ENCODE results near the gene DIABLO. TPM values are rescaled to one million over a fixed set of nuclear protein-coding genes. Genes with fewer than 3 reads are reported as not detected.
"Not testable (repeated sequence)": the region's sequence is repeated elsewhere in the genome, so short reads cannot be mapped to it uniquely, and the experiment has no call there.

The DIABLO gene
- total RNA-seq, 1 donor from 2014 or later, result 78.5 TPM

GRCh38 chr12:122184517-122184916, 41.3 kb downstream of the DIABLO start:
- Mint-ChIP-seq H3K4me3 (peak overlapping the region; percentile 29), H3K9me3 (no peaks in the 10 kb centered on the region), H3K36me3 (ENCODE audit: low read depth) (no peaks in the 10 kb centered on the region), H3K27me3 (ENCODE audit: low read depth) (peaks cover 9% of the 10 kb centered on the region), H3K4me1 (peaks cover 4% of the 10 kb centered on the region), H3K27ac (ENCODE audit: unreplicated experiment) (no peak overlapping the region)
- no peak for TF ChIP-seq CTCF (conservative IDR thresholded peaks at IDR 0.05)
- DNase-seq (ENCODE audit: low read depth, low spot score), result no peak

GRCh38 chr12:122183588-122183940, 42.3 kb downstream of the DIABLO start:
- no peak overlapping the region for H3K27ac Mint-ChIP-seq (ENCODE audit: unreplicated experiment)
- peaks cover 9% of the 10 kb centered on the region for H3K27me3 Mint-ChIP-seq (ENCODE audit: low read depth)
- no peaks in the 10 kb centered on the region for H3K9me3 Mint-ChIP-seq
- no peaks in the 10 kb centered on the region for H3K36me3 Mint-ChIP-seq (ENCODE audit: low read depth)
- peaks cover 4% of the 10 kb centered on the region for H3K4me1 Mint-ChIP-seq
- no peak for DNase-seq (ENCODE audit: low read depth, low spot score)
- TF ChIP-seq CTCF (conservative IDR thresholded peaks at IDR 0.05), result no peak
- H3K4me3 Mint-ChIP-seq, result peak overlapping the region; percentile 62

- DNase-seq (ENCODE audit: low read depth, low spot score), result peak; percentile 35
- Mint-ChIP-seq H3K4me1 (peaks cover 4% of the 10 kb centered on the region), H3K27me3 (ENCODE audit: low read depth) (peaks cover 9% of the 10 kb centered on the region), H3K4me3 (peak within 1 kb of the TSS; percentile 84), H3K9me3 (no peaks in the 10 kb centered on the region), H3K27ac (ENCODE audit: unreplicated experiment) (no peak within 1 kb of the TSS), H3K36me3 (ENCODE audit: low read depth) (no peaks in the 10 kb centered on the region)
- TF ChIP-seq CTCF (conservative IDR thresholded peaks at IDR 0.05), result no peak
Observed at GRCh38 chr12:122182887-122183587, 42.8 kb downstream of the DIABLO start, which contains the start of gene LRRC43. LRRC43 (plus strand) TSS chr12:122183123; CDS start chr12:122183145, 22 bp downstream.

- DNase-seq (ENCODE audit: low read depth, low spot score); H3K27me3 Mint-ChIP-seq (ENCODE audit: low read depth); H3K4me3 Mint-ChIP-seq; H3K36me3 Mint-ChIP-seq (ENCODE audit: low read depth); H3K9me3 Mint-ChIP-seq; H3K4me1 Mint-ChIP-seq; H3K27ac Mint-ChIP-seq (ENCODE audit: unreplicated experiment): not testable (repeated sequence)
Observed at GRCh38 chr12:122176473-122176872, 49.4 kb downstream of the DIABLO start.

GRCh38 chr12:122174155-122174845, 51.6 kb downstream of the DIABLO start, which contains the start of gene IL31:
IL31 (minus strand) TSS chr12:122174221; CDS start chr12:122174172, 49 bp downstream.
- no peaks in the 10 kb centered on the region for H3K9me3 Mint-ChIP-seq
- H3K27ac Mint-ChIP-seq (ENCODE audit: unreplicated experiment), result no peak within 1 kb of the TSS
- DNase-seq (ENCODE audit: low read depth, low spot score), result no peak
- no peaks in the 10 kb centered on the region for H3K4me1 Mint-ChIP-seq
- TF ChIP-seq CTCF (conservative IDR thresholded peaks at IDR 0.05), result no peak
- no peak within 1 kb of the TSS for H3K4me3 Mint-ChIP-seq
- H3K36me3 Mint-ChIP-seq (ENCODE audit: low read depth), result no peaks in the 10 kb centered on the region
- no peaks in the 10 kb centered on the region for H3K27me3 Mint-ChIP-seq (ENCODE audit: low read depth)
